GM12878 (cell line): ENCODE results near the gene CCDC27. TPM values are rescaled to one million over a fixed set of nuclear protein-coding genes. Genes with fewer than 3 reads are reported as not detected.

Experiments
- ATAC-seq: fragments of 200-7000 bp; cut with Tn5 transposase; 3 replicates; pipeline ENCODE4 v1.9.1; 2020; ENCODE audit warnings: mild to moderate bottlenecking, moderate library complexity
- BruUV-seq: library from RNA; stranded (reverse); fragments of 400-500 nt; replicated peaks from 2 replicates; lab custom pipeline; 2021; lab: Mats Ljungman, UMichigan
- CTCF ChIA-PET: fragments of 300-600 bp; sonication (Branson Sonifier 250); formaldehyde crosslinking; extraction: SDS; loops from one replicate; lab custom pipeline; 2021; ENCODE audit warnings: inconsistent platforms; lab: Yijun Ruan, JAX
- POLR2A ChIA-PET: fragments of 350-600 bp; formaldehyde crosslinking; extraction: SDS; loops from one replicate; lab custom pipeline; 2021; ENCODE audit warnings: inconsistent platforms; lab: Charles Lee
- RAD21 ChIA-PET: fragments of 300-600 bp; sonication (Branson Sonifier 250); formaldehyde crosslinking; loops from one replicate; lab custom pipeline; 2023; ENCODE audit warnings: antibody characterized with exemption; ENCODE audit not compliant: unreplicated experiment; lab: Charles Lee
- SMC1A ChIA-PET: fragments of 300-600 bp; sonication (Branson Sonifier 250); formaldehyde crosslinking; loops from one replicate; lab custom pipeline; 2023; ENCODE audit not compliant: unreplicated experiment, uncharacterized antibody; lab: Charles Lee
- DNase-seq: peaks from one replicate; pipeline ENCODE4 v3.0.0-alpha.2; 2011; ENCODE audit warnings: low read depth, low spot score
- FAIRE-seq: peaks from 3 replicates; lab custom pipeline; 2011; peaks lifted over from hg19 to GRCh38; lab: Jason Lieb, UNC
- H2AFZ ChIP-seq: 2 replicates; pipeline ENCODE4 v1.6.0; 2011; ENCODE audit warnings: low read depth, low read length, control low read depth; ENCODE audit not compliant: control insufficient read depth
- H3K27ac ChIP-seq: 2 replicates; pipeline ENCODE4 v1.5.1; 2011; ENCODE audit warnings: control low read depth; ENCODE audit not compliant: control insufficient read depth, insufficient read depth
- H3K27me3 ChIP-seq, 2 experiments: replicated peaks in 1 of 2; 2 replicates each; pipeline versions ENCODE4 v1.6.0 to v1.6.1; 2011; ENCODE audit warnings: low read length in 1 of 2; ENCODE audit not compliant: control insufficient read depth in 2 of 2, insufficient read depth in 2 of 2
- H3K36me3 ChIP-seq, 2 experiments: 2 replicates each; pipeline ENCODE4 v1.5.1; 2011; ENCODE audit warnings: low read length in 1 of 2; ENCODE audit not compliant: control insufficient read depth in 2 of 2, insufficient read depth in 2 of 2
- H3K4me1 ChIP-seq: 2 replicates; pipeline ENCODE4 v1.6.1; 2011; ENCODE audit warnings: mild to moderate bottlenecking, low read length, moderate library complexity, mixed read lengths; ENCODE audit not compliant: control insufficient read depth, insufficient read depth
- H3K4me2 ChIP-seq: 2 replicates; pipeline ENCODE4 v1.6.0; 2011; ENCODE audit warnings: control low read depth; ENCODE audit not compliant: control insufficient read depth, insufficient read depth
- H3K4me3 ChIP-seq: fragments of 200-600 bp; sonication (generic); 2 replicates; pipeline ENCODE4 v1.5.1; 2016
- H3K79me2 ChIP-seq: 2 replicates; pipeline ENCODE4 v1.6.0; 2011; ENCODE audit warnings: low read length; ENCODE audit not compliant: control insufficient read depth, insufficient read depth
- H3K9ac ChIP-seq: 2 replicates; pipeline ENCODE4 v1.8.0; 2011; ENCODE audit warnings: low read length, control low read depth, mixed read lengths; ENCODE audit not compliant: control insufficient read depth, insufficient read depth
- H3K9me3 ChIP-seq: replicated peaks from 3 replicates; pipeline ENCODE4 v1.5.1; 2011; ENCODE audit warnings: mild to moderate bottlenecking, low read length; ENCODE audit not compliant: control insufficient read depth, insufficient read depth
- H4K20me1 ChIP-seq: 2 replicates; pipeline ENCODE4 v1.6.0; 2011; ENCODE audit not compliant: control insufficient read depth, insufficient read depth
- ASH2L ChIP-seq: fragments of 300-600, 200-600 bp; sonication (generic); IDR thresholded peaks from 2 replicates; pipeline ENCODE4 v1.6.1; 2017; ENCODE audit warnings: low read depth, mild to moderate bottlenecking, borderline replicate concordance
- BACH1 ChIP-seq: fragments of 450-650 bp; IDR thresholded peaks from 2 replicates; pipeline ENCODE4 v1.6.1; 2017; ENCODE audit warnings: mild to moderate bottlenecking, borderline replicate concordance
- CHD1 ChIP-seq: IDR thresholded peaks from 2 replicates; pipeline ENCODE4 v1.6.1; 2012; ENCODE audit warnings: low read depth, low read length, improper control_type of control experiment
- FOS ChIP-seq: IDR thresholded peaks from 3 replicates; pipeline ENCODE4 v1.6.1; 2011; ENCODE audit warnings: borderline replicate concordance; ENCODE audit not compliant: insufficient read length; ENCODE audit errors: extremely low read depth
- FOXK2 ChIP-seq: fragments of 450-650 bp; IDR thresholded peaks from 2 replicates; pipeline ENCODE4 v1.6.1; 2017; ENCODE audit warnings: mild to moderate bottlenecking, moderate library complexity
- FOXM1 ChIP-seq: IDR thresholded peaks from 2 replicates; pipeline ENCODE4 v1.6.1; 2012; ENCODE audit warnings: low read depth, mild to moderate bottlenecking, inconsistent platforms, low read length, moderate library complexity
- JUND ChIP-seq: IDR thresholded peaks from 2 replicates; pipeline ENCODE4 v1.6.1; 2012; ENCODE audit warnings: low read depth, mild to moderate bottlenecking, low read length, improper control_type of control experiment, moderate library complexity
- MYC ChIP-seq: IDR thresholded peaks from 2 replicates; pipeline ENCODE4 v1.6.1; 2011; ENCODE audit warnings: mild to moderate bottlenecking, low read length, moderate library complexity, inconsistent platforms; ENCODE audit not compliant: insufficient read depth, insufficient replicate concordance, insufficient read length, severe bottlenecking
- WGBS: methylation state at CpG from one replicate; pipeline ENCODE4 v1.1.6; 2016; ENCODE audit warnings: low lambda C conversion rate; ENCODE audit not compliant: insufficient replicate concordance, insufficient coverage; ENCODE audit errors: missing lambda C conversion rate; 5-methylcytosine and 5-hydroxymethylcytosine counted together
- in situ Hi-C: fragments of 300-500 bp; cut with MboI; formaldehyde crosslinking; loops from 9 replicates; pipeline ENCODE4 v1.14.3; 2018; ENCODE audit warnings: mixed read lengths
- intact Hi-C: fragments of 100-400 bp; cut with micrococcal nuclease; formaldehyde crosslinking; loops from one replicate; pipeline ENCODE4 v1.14.2; 2022; ENCODE audit not compliant: unreplicated experiment
- polyA plus RNA-seq, 11 experiments: library from polyadenylated mRNA; depleted of rRNA in 4 of 11; unstranded in 6 of 11; stranded (reverse) in 5 of 11; fragments of >200 nt; fragmentation: Nextera tagmentation in 4 of 11; fragmentation: Illumina TruSeq in 1 of 11; extraction: Ambion mirVana in 4 of 11; extraction: Trizol in 1 of 11; gene quantifications; 1 replicate in 1 of 11; 2 replicates in 10 of 11; pipeline versions ENCODE4 v1.2.1 to v1.2.3, GENCODE V29; 2011 to 2016; ENCODE audit warnings: inconsistent platforms in 2 of 11, missing spikeins in 2 of 11, low read depth in 1 of 11
- total RNA-seq, 4 experiments: library from RNA; depleted of rRNA in 3 of 4; stranded (reverse); fragments of >200 nt in 3 of 4; fragmentation: Illumina TruSeq in 1 of 4; extraction: Trizol in 1 of 4; gene quantifications; 2 replicates each; pipeline versions ENCODE4 v1.2.1 to v1.2.3, GENCODE V29; 2013 to 2021
- TF ChIP-seq, protein P1 (sequence below): fragments of 450-650 bp; formaldehyde crosslinking; IDR thresholded peaks from 2 replicates; pipeline ENCODE4 v1.4.0; 2020; ENCODE audit warnings: mild to moderate bottlenecking, moderate library complexity
- TF ChIP-seq, protein P2 (sequence below): IDR thresholded peaks from 2 replicates; pipeline ENCODE4 v1.6.1; 2012; ENCODE audit warnings: low read length, inconsistent platforms

CCDC27 gene
- total and polyA plus RNA-seq, 10 of the 15 experiments (the other 5 are each of a cell fraction or from before 2014, with no cell fraction given) = 0.05 TPM; not detected in 9

DNA sequence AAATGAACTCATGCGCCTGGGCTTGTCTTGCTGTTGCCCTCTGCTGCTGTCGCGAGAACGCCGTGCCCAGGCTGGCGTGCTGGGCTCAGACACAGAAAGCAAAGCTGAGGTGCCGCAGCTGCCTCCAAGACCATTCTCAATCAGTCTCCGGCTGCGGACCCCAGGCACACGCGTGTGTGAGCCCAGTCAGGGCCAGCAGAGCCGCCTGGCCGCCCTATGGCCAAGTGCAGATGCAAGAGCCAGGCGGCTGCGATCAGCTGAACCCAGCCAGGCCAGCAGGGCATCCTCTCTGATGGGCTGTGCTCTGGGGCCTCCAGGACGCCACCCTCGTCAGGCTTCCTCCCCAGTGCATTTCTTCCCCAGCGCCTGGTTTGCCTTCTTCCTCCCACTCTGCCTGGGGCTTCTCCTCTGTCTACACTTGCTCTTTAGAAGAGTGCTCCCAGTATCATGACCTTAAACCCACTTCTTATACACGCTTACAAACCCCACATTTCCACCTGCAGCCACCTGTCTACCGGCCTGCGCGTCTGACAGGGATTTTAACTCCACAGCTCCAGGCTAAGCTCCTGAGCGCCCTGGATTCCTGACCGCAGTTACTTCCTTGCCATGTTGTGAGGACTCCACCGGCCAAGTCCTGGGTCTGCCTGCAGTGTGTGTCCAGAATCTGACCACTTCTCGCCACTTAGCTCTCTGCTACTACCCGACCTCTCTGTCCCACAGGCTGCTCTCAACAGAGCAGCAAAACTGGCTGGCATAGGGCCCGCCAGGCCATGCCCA lies 65.8 kb downstream of the CCDC27 start:
- WGBS = 94% methylated on average over 28 of the region's 28 CpGs
- Histone ChIP-seq H4K20me1 (no peaks in the 10 kb centered on the region), H3K9ac (no peak overlapping the region), H3K4me1 (no peaks in the 10 kb centered on the region), H3K79me2 (no peaks in the 10 kb centered on the region), H3K4me2 (no peak overlapping the region), H3K9me3 (no peaks in the 10 kb centered on the region)
- BruUV-seq = no TSS peak
- DNase-seq (no peak), FAIRE-seq (no peak)
- intact Hi-C loops = no loop called here
- POLR2A ChIA-PET = no interaction called here
- TF ChIP-seq ASH2L = no peak
- TF ChIP-seq BACH1 = no peak
- TF ChIP-seq CHD1 = no peak
- TF ChIP-seq, all 136 proteins: peak for 0
- no peak overlapping the region for H3K4me3 ChIP-seq
- RAD21 ChIA-PET = no interaction called here
- H3K36me3 ChIP-seq = no peaks in the 10 kb centered on the region; a peak in 3 of 4 replicates
- no peaks in the 10 kb centered on the region for H3K27me3 ChIP-seq
- H3K27ac ChIP-seq = no peak overlapping the region
- CTCF ChIA-PET = no interaction called here
- H2AFZ ChIP-seq = no peak overlapping the region
- in situ Hi-C loops = no loop called here
- ATAC-seq = no peak
- SMC1A ChIA-PET = no interaction called here

DNA sequence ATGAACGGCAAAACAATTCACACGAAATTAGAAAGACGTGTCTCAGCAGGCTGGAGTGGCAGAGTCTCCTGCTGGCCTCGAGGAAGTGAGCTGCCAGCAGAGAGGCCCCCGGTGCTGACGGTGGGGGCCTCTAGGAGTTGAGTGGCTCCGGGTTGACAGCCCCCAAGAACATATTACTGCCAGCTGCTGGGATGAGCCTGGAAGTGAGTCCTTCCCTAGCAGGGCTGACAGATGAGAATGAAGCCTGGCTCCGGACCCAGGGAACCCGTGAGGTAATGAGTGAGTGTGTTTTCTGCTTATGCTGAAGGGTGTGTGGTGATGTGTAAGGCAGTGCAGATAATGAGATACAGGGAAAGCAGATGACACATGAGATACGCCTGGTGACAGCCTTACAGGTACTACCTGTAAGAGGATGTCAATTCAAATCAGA lies 67.5 kb downstream of the CCDC27 start:
- Histone ChIP-seq H3K79me2 (no peaks in the 10 kb centered on the region), H2AFZ (no peak overlapping the region), H3K36me3 (peaks cover 0 to 4% of the 10 kb centered on the region in 2 experiments; a peak in 3 of 4 replicates), H3K27me3 (no peaks in the 10 kb centered on the region), H4K20me1 (no peaks in the 10 kb centered on the region), H3K4me1 (no peaks in the 10 kb centered on the region), H3K4me2 (no peak overlapping the region), H3K4me3 (no peak overlapping the region), H3K9me3 (no peaks in the 10 kb centered on the region), H3K9ac (no peak overlapping the region), H3K27ac (no peak overlapping the region)
- in situ Hi-C loops (no loop called here), intact Hi-C loops (no loop called here)
- ChIA-PET POLR2A (no interaction called here), CTCF (no interaction called here), SMC1A (no interaction called here), RAD21 (no interaction called here)
- no TSS peak for BruUV-seq
- no peak for ATAC-seq
- 95% methylated on average over 10 of the region's 10 CpGs for WGBS
- DNase-seq = no peak
- no peak for FAIRE-seq
- TF ChIP-seq JUND (no peak), MYC (no peak), FOXM1 (no peak), FOXK2 (no peak), FOS (no peak)
- TF ChIP-seq, protein P1, sequence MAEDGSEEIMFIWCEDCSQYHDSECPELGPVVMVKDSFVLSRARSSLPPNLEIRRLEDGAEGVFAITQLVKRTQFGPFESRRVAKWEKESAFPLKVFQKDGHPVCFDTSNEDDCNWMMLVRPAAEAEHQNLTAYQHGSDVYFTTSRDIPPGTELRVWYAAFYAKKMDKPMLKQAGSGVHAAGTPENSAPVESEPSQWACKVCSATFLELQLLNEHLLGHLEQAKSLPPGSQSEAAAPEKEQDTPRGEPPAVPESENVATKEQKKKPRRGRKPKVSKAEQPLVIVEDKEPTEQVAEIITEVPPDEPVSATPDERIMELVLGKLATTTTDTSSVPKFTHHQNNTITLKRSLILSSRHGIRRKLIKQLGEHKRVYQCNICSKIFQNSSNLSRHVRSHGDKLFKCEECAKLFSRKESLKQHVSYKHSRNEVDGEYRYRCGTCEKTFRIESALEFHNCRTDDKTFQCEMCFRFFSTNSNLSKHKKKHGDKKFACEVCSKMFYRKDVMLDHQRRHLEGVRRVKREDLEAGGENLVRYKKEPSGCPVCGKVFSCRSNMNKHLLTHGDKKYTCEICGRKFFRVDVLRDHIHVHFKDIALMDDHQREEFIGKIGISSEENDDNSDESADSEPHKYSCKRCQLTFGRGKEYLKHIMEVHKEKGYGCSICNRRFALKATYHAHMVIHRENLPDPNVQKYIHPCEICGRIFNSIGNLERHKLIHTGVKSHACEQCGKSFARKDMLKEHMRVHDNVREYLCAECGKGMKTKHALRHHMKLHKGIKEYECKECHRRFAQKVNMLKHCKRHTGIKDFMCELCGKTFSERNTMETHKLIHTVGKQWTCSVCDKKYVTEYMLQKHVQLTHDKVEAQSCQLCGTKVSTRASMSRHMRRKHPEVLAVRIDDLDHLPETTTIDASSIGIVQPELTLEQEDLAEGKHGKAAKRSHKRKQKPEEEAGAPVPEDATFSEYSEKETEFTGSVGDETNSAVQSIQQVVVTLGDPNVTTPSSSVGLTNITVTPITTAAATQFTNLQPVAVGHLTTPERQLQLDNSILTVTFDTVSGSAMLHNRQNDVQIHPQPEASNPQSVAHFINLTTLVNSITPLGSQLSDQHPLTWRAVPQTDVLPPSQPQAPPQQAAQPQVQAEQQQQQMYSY (CRISPR knock-in tag) = no peak
- TF ChIP-seq, protein P2, sequence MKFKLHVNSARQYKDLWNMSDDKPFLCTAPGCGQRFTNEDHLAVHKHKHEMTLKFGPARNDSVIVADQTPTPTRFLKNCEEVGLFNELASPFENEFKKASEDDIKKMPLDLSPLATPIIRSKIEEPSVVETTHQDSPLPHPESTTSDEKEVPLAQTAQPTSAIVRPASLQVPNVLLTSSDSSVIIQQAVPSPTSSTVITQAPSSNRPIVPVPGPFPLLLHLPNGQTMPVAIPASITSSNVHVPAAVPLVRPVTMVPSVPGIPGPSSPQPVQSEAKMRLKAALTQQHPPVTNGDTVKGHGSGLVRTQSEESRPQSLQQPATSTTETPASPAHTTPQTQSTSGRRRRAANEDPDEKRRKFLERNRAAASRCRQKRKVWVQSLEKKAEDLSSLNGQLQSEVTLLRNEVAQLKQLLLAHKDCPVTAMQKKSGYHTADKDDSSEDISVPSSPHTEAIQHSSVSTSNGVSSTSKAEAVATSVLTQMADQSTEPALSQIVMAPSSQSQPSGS = no peak
